Measurements from ENCODE around the gene MID1.

The MID1 gene

DNA sequence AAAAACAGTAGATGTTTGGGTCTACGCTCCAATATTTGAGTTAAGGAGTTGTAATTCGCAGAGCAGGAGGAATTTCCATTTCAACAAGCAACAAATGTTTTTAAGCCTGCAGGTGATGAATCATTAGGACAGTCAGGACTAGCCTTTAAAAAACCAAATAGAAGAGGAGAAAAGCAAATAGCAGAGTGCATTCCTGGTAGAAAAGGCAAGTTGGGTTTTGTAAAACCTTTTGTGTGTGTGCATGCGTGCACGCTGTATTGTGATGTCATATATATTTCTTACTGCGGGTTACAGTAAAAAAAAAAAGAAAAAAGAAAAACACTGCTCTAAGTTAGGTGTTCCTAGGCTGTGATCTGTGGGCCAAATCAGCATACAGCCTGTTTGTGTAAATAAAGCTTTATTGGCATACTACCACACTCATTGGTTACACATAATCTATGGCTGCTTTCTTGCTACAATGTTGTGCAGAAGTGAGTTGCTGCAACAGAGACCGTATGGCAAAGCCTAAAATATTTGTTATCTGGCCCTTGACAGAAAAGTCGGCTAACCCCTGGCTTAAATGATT lies 135.6 kb downstream of the MID1 start:
- DNase-seq: no peak

DNA sequence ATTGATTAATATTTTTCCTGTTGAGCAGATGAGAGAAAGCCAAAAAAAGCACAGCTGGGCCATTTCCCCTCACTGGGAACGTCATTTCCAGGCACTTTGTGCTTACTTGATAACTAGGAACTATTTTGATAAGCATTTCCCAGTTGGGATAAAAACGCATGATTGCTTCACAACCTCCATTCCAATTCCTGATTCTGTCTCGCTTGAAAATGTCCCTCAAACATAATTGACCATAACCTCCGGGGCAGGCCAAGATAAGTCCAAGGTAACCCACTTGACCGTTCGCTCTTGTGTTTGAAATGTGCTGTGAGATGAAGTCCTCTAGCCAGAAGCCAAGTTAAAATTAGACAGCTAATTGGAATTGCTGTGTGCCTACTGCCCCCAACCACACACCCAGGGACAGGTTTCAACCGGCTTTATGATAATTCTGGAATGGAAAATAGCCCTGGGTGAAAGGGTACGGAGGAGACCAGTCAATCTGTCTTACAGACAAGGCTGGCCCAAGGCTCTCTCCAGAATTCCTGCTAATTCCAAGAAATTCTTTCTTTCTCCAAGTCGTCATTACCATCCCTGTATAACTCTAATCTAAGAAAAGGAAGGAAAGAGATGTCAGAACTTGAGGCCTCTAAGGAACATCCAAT lies 137.1 kb downstream of the MID1 start:
- DNase-seq: no peak

DNA sequence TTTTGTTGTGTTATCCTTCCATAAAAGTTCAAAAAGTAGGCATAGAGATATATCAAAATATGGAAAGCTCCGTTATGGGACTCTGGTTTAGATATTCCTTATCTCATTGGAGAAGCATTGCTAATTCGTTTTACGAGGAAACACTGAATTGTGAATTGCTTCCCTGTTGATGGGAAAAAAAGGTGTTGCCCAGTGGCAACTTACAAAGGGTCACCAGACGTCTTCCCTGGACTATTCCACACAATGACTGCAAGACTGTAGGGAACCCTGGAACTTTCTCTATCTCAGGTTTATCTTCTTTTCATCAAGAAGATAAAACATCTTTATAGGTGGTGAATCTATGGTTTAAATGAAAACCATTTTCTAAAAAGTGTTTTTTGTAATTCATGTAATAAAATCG lies 137.7 kb downstream of the MID1 start:
- DNase-seq: no peak

DNA sequence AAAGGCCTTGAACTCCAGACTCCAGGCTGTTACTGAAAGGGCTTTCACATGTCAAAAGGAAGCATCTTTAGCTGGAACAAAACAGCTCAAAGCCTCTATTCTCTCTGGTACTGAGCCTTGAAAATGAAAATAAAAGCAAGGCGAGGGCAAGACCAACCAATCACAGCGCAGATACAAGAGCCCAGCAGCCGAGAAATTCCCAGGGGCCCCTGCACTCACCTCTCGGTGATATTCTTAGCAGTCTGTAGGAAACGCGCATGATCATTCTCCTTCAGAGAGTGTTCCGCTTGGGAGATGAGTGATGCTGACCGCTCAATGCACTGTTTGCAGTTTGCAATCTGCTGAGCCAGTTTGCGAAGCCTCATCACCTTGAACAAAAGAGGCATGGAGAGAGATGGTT lies 138.1 kb downstream of the MID1 start:
- DNase-seq: no peak

DNA sequence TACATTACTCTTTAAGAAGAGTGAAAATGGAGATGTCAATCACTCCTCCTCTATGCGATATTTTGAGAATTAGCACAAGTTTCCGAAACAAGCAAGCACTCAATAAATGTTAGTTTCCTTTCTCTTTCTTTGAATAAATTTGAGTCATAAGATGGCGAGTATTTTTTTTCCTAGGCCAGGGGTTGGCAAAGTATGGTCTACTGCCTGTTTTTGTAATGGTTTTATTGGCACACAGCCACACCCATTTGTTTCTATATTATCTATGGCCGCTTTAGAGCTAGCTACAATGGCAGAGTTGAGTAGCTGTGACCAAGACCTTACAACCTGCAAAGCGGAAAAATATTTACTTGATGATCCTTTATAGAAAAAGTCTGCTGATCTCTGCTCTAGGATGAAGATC lies 139.5 kb downstream of the MID1 start:
- DNase-seq: no peak

DNA sequence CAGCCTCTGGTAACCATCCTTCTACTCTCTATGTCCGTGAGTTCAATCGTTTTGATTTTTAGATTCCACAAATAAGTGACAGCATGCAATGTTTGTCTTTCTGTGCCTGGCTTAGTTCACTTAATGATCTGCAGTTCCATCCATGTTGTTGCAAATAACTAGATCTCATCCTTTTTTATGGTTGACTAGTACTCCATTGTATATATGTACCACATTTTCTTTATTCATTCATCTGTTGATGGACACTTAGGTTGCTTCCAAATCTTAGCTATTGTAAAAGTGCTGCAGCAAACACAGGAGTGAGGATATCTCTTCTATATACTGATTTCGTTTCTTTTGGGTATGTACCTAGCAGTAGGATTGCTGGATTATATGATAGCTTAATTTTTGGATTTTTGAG lies 140.9 kb downstream of the MID1 start:
- no peak for DNase-seq

DNA sequence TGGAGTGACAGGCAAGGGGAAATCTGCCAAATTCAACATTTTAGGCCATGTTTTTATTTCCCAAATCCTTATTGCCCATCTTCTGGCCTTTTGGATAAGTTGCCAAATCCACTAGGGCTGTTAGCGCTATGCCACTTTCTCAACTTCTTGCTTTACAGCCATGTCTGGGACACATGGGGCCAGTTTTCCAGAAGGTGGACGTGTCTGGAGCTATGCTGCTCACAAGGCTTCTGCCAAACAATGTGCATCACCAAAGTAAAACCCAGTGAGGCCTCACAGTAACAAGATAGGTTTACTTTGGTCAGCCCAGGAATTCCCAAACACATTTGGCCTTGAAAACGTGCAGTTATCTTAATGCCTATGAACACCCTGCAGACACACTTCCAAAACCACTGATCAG lies 142.9 kb downstream of the MID1 start:
- no peak for DNase-seq

DNA sequence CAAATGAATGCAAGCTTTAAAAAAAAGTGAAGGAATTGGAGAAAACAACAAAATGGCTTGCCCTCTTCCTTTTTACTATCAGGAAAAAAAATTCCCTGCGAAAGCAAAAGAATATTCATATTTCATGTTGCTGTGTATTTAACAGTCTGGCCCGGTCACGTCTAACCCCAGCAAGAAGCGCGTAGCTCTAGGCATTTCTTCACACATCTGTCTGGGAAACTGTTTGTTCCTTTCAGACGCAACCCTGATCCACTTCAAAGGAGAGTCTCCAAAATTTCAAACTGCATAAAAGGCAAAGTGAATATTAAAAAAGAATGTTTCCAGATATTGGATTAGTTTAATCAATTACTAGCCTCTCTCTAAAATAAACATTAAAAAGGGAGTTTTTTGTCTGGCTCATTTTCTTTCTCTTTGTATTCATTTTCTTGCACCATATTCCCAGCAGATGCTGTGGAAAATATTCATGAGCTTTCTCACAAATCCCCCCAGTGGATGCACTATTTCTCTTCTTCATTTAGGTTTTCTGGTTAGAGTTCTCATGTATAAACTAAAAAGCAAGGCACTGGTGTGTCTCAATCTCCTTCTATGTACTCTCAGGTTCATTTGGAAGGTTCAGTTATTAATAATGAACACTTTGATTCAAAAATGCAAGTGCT lies 145.3 kb downstream of the MID1 start:
- DNase-seq: no peak

DNA sequence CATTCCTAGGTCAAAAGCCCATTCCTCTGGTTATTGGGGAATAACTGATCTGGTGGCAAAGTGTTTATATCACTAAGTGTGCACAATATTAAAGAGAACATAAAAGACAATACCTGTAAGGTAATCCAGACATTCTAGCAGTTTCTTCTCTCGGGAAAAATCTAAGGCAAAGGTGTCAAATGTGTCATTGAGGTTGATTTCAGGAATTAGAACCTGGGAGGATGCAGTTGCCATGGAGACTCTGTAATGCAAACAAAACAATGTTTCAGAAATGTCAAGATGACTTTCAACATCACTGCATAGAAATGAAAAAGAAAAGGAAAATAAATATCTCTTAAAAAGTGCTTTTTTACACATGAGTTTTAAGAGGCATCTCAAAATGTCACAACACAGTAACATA lies 145.9 kb downstream of the MID1 start:
- DNase-seq: no peak

DNA sequence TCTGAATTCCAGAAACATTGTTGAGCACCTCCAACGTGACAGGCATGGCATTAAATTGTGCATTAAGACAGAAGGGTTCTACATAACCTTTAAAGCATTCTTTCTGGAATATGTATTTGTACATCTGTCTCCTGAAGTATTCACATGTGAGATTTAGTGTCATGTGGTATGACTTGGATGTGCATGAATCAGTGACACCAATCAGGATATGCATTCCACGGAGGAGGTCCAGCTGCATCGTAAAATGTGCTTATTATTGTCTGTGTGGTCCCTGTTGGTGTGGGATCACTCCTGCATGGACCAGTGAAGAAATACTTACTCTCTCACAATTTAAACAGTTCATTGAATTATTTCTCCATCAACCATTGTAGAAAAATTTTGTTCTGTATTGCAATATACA lies 149.0 kb downstream of the MID1 start:
- no peak for DNase-seq

DNA sequence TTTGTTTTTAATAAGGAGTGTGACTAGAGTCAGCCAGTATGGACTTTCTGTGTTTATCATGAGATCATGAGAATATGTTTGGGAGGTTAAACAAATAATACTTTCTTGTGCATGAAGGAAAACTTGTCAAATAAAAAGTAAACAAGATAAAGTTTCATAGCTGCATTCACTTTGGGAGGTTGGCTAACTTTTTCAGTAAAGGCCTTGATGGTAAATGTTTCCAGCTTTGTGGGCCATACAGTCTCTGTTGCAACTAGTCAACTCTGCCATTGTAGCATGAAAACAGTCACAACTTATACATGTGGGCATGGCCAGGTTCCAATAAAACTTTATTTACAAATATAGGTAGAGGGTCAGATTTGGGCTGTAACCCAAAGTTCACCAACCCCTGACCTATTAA lies 150.4 kb downstream of the MID1 start:
- DNase-seq: no peak

DNA sequence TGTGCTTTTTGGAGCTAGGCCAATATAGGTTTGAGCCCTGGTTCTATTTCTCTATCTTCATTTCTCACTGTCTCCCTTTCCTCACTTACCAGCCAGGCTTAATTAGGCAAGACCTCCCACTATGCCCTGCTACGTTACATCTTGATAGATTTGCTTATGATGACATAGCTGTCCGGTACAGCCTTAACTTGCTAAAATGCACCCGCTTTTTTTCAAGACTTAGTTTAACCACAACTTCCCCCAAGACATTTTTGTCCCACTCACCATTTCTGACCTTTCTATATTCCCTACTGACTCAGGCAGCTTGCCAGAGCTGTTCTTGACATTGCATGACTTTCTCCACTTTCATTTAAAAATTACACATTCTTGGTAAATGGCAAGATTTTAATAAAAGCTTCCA lies 152.6 kb downstream of the MID1 start:
- DNase-seq: no peak

DNA sequence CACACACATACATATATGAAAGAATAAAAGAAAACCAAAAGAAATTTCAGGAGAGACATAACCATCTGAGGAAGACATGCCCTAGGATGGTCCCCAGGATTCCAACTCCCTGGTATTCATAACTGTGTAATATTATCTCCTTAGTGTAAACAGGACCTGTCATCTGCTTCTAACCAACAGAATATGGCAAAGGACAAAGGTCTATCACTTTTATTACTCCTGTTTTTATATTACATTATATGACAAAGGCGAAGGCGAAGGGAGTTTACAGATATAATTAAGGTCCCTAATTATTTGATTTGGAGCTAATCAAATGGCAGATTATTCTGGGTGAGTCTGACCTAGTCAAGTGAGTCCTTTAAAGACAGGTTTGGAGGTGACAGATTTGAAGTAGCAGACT lies 155.1 kb downstream of the MID1 start:
- no peak for DNase-seq

DNA sequence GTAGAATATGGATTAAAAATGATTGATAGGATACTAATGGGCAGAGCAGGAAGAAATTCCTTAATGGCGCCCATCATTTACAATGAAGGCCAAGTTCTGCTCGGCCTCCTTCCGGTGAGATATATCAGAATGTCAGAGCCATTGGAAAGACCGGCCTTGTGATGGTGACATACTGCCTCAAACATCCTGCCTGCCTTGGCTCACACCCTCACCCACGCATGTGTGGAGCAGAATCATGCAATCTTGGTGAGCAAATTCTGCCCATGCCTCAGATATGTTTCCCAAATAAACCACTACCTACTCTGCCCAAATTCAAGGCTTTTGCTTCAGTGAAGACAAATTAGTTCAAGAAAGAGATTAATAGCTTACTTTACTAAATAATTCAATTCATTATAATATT lies 163.3 kb downstream of the MID1 start:
- DNase-seq: no peak

DNA sequence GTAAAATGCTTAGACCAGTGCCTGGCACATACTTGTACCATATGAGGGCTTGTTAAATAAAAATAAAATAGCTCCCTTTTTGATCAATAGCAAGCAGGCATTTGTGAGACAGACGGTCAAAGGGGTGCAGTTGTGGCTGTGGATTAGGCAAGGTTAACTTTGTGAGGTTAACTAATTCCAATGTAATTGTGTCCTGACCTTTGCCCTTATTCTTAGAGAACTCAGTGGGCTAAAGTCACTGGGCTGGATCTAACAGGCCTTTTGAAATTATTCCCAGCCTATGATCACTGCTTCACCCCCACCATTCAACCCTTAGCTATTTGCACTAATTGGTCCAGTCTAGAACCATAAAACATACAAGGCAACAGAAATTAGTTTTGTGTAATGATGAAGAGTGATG lies 166.4 kb downstream of the MID1 start:
- DNase-seq: no peak

DNA sequence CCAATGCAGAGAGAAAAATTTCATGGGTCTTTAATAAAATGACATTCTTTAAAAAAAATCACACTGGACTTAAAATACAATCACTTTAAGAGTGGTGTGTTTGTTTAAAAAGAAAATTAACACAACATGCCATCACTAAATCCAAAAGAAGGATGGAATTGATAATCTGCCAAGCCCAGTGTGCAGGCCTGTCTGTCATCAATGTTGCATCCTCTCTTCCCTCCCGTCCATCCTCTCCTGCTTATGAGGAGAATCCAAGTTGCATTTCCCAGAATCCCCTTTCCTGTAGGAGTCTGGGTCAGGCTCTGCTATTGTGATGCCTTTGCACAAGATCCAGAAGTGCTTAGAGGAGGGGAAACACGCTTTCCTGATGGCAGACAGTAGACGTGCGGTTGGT lies 169.4 kb downstream of the MID1 start:
- DNase-seq: no peak

DNA sequence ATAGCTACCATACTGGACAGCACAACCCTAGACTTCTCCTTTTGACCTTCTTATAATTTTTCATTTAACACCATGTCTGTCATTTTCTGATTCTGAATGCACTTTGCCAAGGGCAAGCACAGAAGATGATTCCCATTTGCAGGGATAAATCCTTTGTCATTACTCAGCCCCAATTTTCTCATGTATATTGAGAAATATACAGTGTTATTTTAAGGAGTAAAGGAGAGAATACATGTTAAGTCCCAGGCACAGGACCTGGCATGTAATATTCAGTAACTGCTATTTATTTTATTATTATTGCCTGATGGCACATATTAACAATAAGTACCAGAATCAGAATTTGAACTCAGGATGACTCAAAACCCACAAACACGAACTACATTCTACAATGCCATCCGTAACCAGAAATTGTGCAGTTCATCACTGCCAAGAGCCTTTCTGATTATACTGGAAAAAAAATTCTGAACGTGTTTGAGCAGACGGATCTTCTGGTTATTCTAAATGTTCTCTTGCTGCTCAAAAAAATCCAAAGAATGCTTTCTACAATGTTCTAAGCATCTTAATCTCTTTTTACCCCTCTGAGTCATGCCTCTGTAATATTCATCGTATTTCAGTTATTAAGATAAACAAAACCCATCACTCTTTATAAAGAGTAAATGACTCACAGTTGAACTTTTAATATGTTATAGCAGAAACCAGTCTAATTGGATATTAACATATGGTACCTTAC lies 170.0 kb downstream of the MID1 start:
- DNase-seq: no peak

DNA sequence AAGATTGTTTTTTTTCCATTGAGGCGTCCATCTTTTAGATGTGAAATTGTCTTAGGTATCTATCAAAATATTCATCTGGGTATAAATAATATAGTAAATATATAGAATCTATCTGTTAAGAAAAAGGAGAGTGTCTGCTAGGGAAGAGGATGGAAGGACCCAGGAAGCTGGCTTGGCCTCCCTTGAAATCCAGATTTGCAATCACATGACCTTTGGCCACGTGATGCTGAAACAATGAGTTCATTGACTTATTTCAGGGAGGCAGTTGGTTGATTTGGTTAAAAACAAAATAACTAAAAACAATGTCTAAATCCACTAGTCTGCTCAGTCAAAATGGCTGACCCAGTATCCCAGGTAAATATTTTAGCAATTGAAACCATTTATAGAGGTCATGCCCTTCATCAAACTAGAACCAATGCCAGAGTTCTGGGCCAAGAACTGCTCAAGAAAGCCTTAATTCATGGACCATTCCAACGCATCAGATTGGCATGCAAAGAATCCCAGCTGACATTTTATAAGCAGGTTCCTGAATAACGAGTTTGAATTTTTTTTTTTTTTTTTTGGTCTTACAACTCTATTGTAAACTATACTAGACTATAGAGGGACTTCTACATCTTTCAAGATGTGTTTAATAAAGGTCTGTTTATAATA lies 172.7 kb downstream of the MID1 start:
- no peak for DNase-seq

DNA sequence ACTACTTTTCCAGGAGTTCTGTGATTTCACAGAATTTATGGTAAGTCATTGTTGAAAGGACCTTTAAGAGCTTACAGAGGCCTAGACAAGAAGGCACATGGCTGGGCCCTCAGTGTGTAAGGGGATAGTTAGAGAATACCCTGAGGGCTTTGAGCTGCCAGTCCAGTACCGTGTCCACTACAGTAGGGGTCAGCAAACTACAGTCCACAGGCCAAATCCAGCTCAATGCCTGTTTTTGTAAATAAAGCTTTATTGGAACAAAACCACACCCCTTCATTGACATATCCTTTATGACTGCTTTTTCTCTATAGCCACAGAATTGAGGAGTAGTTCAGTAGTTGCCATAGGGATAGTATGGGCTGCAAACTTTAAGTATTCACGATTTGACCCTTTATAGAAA lies 176.2 kb downstream of the MID1 start:
- no peak for DNase-seq

DNA sequence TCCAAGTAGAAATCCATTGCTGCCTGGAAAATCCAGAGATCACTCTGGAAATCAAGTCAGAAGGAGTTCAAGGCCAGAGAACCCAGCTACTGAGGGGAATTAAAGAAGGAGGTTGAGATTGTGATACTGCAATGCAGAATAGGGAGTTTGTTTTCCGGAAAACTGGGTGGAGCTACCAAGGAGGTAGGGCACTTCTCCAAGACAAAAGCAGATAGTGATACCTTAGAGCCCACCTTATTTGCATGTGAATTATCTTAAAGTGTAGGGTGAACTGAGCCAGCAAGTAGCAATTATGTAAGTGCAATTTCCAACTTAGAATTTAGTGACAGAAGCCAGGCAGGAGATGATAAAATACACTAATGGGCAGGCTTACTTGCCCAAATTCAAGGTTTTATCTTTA lies 178.9 kb downstream of the MID1 start:
- no peak for DNase-seq

DNA sequence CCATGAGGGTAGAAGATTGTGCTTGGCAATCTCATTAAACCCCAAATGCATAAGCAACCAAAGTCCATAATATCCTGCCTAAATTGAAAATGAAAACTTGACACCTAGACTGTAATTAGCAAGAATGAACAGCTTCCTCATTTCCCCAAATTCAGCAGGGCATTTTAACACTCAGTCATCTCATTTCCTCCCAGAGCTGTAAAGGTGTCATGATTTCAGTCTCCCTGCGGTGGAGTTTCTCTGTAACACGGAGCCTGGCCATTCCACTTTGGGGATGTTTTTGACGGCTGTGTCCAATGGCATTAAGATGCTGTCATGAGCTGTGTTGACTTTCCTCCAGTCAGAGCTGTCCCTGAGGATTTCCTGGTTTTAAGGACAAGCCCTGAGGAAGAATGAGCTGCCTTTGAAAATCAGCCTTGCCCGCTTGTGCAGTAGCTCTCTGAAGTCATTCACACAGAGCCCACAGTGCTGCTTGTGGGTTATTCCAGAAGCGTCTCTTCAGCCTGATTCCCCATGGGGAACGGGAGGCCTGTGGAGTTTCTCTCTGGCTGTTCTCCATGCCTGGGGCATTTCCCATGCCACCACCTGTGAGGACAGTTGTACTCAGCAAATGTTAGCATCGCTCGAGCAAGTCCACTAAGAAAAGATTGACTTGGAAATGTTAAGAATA lies 187.0 kb downstream of the MID1 start:
- DNase-seq: no peak

DNA sequence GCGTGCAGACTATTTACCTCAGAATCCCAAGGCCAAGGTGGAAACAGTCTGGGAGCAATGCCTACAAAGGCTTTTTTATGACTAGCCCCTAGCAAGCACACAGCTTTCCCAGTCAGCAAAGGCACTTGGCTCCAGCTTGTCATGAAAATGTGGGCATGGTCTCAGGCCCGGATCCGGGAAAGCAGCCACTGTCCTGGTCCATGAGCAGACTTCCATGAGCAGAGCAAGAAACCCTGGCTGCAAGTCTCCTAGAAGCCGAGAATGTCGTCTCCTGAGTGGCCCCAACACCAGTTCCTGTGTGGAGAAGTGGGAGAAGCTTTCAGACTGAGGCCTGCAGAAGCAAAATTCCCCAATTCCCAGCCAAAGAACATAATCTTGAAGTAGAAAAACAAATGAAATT lies 190.5 kb downstream of the MID1 start:
- DNase-seq: no peak

DNA sequence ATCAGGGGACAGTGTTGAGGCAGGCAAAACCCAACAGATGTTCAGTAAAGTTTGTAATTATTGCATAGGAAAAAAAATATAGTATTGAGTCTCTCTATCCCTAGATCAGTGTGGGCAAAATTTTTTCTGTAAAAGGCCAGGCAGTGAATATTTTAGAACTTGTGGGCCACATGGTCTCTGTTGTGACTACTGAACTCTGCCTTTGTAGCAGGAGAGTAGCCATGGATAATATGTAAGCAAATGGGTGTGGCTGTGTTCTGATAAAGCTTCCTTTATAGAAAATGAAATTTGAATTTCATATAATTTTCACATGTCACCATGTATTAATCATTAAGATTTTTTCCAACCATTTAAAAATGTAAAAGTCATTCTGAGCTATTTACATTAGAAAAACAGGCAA lies 193.1 kb downstream of the MID1 start:
- no peak for DNase-seq

Measured in NCI-H345 (cell line).